PFSK-1 (cell line): ENCODE results near the gene CRB1.

Source experiments
- FOXP2 ChIP-seq: optimal IDR thresholded peaks from 2 replicates; pipeline ENCODE3; 2011; ENCODE audit warnings: borderline replicate concordance, control low read depth, inconsistent platforms; ENCODE audit not compliant: insufficient read depth; ENCODE audit errors: extremely low read length, extremely low read depth
- POLR2AphosphoS5 ChIP-seq: IDR thresholded peaks from 2 replicates; pipeline ENCODE4 v1.6.1; 2012; ENCODE audit warnings: low read depth, mild to moderate bottlenecking, control low read depth, low read length, moderate library complexity
- REST ChIP-seq, 2 experiments: IDR thresholded peaks; 2 replicates each; pipeline versions ENCODE4 v1.6.1 to v1.8.0; 2011 to 2012; ENCODE audit warnings: low read depth in 2 of 2, low read length in 2 of 2, control low read depth in 1 of 2, inconsistent platforms in 1 of 2, mild to moderate bottlenecking in 1 of 2, moderate library complexity in 1 of 2; ENCODE audit not compliant: insufficient read depth in 1 of 2
- SIN3A ChIP-seq: IDR thresholded peaks from 2 replicates; pipeline ENCODE4 v1.6.1; 2012; ENCODE audit warnings: mild to moderate bottlenecking, low read length, moderate library complexity, borderline replicate concordance; ENCODE audit not compliant: insufficient read depth
- TAF1 ChIP-seq: IDR thresholded peaks from 2 replicates; pipeline ENCODE4 v1.6.1; 2012; ENCODE audit warnings: low read length, control low read depth, borderline replicate concordance; ENCODE audit not compliant: insufficient read depth

- no peak for TF ChIP-seq POLR2AphosphoS5
- no peak for TF ChIP-seq FOXP2
- no peak for TF ChIP-seq SIN3A
- no peak for TF ChIP-seq REST (IDR thresholded peaks at IDR 0.05; ENCODE audit: insufficient read depth in 1 of 2, low read depth in 2 of 2, low read length in 2 of 2)
- TF ChIP-seq TAF1: no peak
These were observed 198.8 kb downstream of the CRB1 start for GRCh38 chr1:197466813-197467212.
